K562 (cell line): Measurements from ENCODE around the gene DNER. TPM values are rescaled to one million over a fixed set of nuclear protein-coding genes. Genes with fewer than 3 reads are reported as not detected.

Experiments used
- BDP1 ChIP-seq: IDR thresholded peaks from 3 replicates; pipeline ENCODE4 v1.6.1; 2011; ENCODE audit not compliant: insufficient read length, insufficient read depth
- CBX3 ChIP-seq, 2 experiments: IDR thresholded peaks; 1 replicate in 1 of 2; 2 replicates in 1 of 2; pipeline ENCODE4 v1.6.1; 2012; ENCODE audit warnings: inconsistent platforms in 2 of 2, low read length in 2 of 2, borderline replicate concordance in 1 of 2, control low read depth in 1 of 2
- DPF2 ChIP-seq: fragments of 450-650 bp; IDR thresholded peaks from 2 replicates; pipeline ENCODE4 v1.6.1; 2016
- ETV5 ChIP-seq: sonication (generic); formaldehyde crosslinking; IDR thresholded peaks from 2 replicates; pipeline ENCODE4 v1.4.0; 2020; ENCODE audit warnings: low read depth, mild to moderate bottlenecking, missing genetic modification reagents
- FOXJ2 ChIP-seq: fragments of 200-800 bp; sonication (Bioruptor generic); IDR thresholded peaks from 2 replicates; pipeline ENCODE4 v1.6.1; 2016; ENCODE audit warnings: missing genetic modification characterization, missing compliant biosample characterization
- HDAC1 ChIP-seq, 2 experiments: fragments of 450-650 bp; IDR thresholded peaks; 2 replicates each; pipeline ENCODE4 v1.6.1; 2016 to 2017; ENCODE audit warnings: inconsistent platforms in 1 of 2, mild to moderate bottlenecking in 1 of 2, moderate library complexity in 1 of 2
- MYBL2 ChIP-seq, 2 experiments: fragments of 450-650 bp in 1 of 2; sonication (generic) in 1 of 2; formaldehyde crosslinking in 1 of 2; IDR thresholded peaks; 2 replicates each; pipeline versions ENCODE4 v1.6.1 to v1.8.1; 2017 to 2022; ENCODE audit warnings: borderline replicate concordance in 1 of 2, inconsistent platforms in 1 of 2, low read depth in 1 of 2, mild to moderate bottlenecking in 1 of 2, missing genetic modification reagents in 1 of 2, moderate library complexity in 1 of 2
- PRMT5 ChIP-seq: sonication (generic); formaldehyde crosslinking; IDR thresholded peaks from 2 replicates; pipeline ENCODE4 v1.5.0; 2020; ENCODE audit warnings: missing genetic modification reagents
- RCOR1 ChIP-seq, 2 experiments: IDR thresholded peaks; 2 replicates each; pipeline ENCODE4 v1.6.1; 2012; ENCODE audit warnings: low read depth in 2 of 2, low read length in 2 of 2, borderline replicate concordance in 1 of 2, improper control_type of control experiment in 1 of 2
- RHOXF2B ChIP-seq: fragments of 250-450 bp; sonication (Bioruptor Pico); conservative IDR thresholded peaks from 2 replicates; pipeline ENCODE4 v1.5.1; 2021
- SNRNP70 ChIP-seq: fragments of 200-400 bp; formaldehyde crosslinking; optimal IDR thresholded peaks from 2 replicates; pipeline ENCODE3; 2017; ENCODE audit warnings: low read depth, low read length
- TAL1 ChIP-seq: fragments of 450-650 bp; IDR thresholded peaks from 2 replicates; pipeline ENCODE4 v1.6.1; 2016; ENCODE audit warnings: mild to moderate bottlenecking
- ZNF134 ChIP-seq: fragments of 250-450 bp; sonication (Bioruptor Pico); conservative IDR thresholded peaks from 2 replicates; pipeline ENCODE4 v1.4.0; 2020
- ZNF224 ChIP-seq: sonication (generic); formaldehyde crosslinking; IDR thresholded peaks from 2 replicates; pipeline ENCODE4 v1.8.0; 2022; ENCODE audit warnings: mild to moderate bottlenecking, missing genetic modification reagents
- ZNF584 ChIP-seq: fragments of 200-800 bp; sonication (Bioruptor generic); IDR thresholded peaks from 2 replicates; pipeline ENCODE4 v1.6.1; 2016; ENCODE audit warnings: low read depth, mild to moderate bottlenecking, missing genetic modification characterization, missing compliant biosample characterization
- polyA plus RNA-seq, 8 experiments: library from polyadenylated mRNA; depleted of rRNA in 4 of 8; stranded (reverse) in 5 of 8; unstranded in 3 of 8; fragments of >200 nt; fragmentation: Nextera tagmentation in 2 of 8; fragmentation: Illumina TruSeq in 1 of 8; extraction: Ambion mirVana in 2 of 8; extraction: Trizol in 1 of 8; gene quantifications; 2 replicates each; pipeline versions ENCODE4 v1.2.1 to v1.2.3, GENCODE V29; 2011 to 2014; ENCODE audit warnings: inconsistent platforms in 1 of 8, missing spikeins in 1 of 8
- total RNA-seq, 7 experiments: library from RNA; depleted of rRNA in 6 of 7; stranded (reverse); fragments of >200 nt in 6 of 7; fragmentation: Illumina TruSeq in 2 of 7; extraction: Trizol in 2 of 7; gene quantifications; 2 replicates each; pipeline versions ENCODE4 v1.2.1 to v1.2.3, GENCODE V29; 2011 to 2021; ENCODE audit warnings: low replicate concordance in 1 of 7
- TF ChIP-seq, protein P1 (sequence below): fragments of 450-650 bp; IDR thresholded peaks from 2 replicates; pipeline ENCODE4 v1.6.1; 2017; ENCODE audit warnings: antibody characterized with exemption
- TF ChIP-seq, protein P2 (sequence below): fragments of 450-650 bp; IDR thresholded peaks from 2 replicates; pipeline ENCODE4 v1.6.1; 2018; ENCODE audit warnings: mild to moderate bottlenecking, low read depth; ENCODE audit not compliant: partially characterized antibody
- TF ChIP-seq, protein P3 (sequence below): fragments of 250-450 bp; sonication (Bioruptor Pico); IDR thresholded peaks from 2 replicates; pipeline ENCODE4 v1.9.0; 2021; ENCODE audit warnings: mild to moderate bottlenecking, inconsistent platforms
- TF ChIP-seq, protein P4 (sequence below): sonication (generic); formaldehyde crosslinking; IDR thresholded peaks from 2 replicates; pipeline ENCODE4 v1.5.0; 2020; ENCODE audit warnings: missing genetic modification reagents
- TF ChIP-seq, protein P5 (sequence below): fragments of 450-650 bp; formaldehyde crosslinking; IDR thresholded peaks from 2 replicates; pipeline ENCODE4 v1.4.0; 2022; ENCODE audit warnings: missing genetic modification characterization

Gene DNER
- total and polyA plus RNA-seq, 9 of the 15 experiments (the other 6 are each of a cell fraction or from before 2014, with no cell fraction given) = not detected

DNA sequence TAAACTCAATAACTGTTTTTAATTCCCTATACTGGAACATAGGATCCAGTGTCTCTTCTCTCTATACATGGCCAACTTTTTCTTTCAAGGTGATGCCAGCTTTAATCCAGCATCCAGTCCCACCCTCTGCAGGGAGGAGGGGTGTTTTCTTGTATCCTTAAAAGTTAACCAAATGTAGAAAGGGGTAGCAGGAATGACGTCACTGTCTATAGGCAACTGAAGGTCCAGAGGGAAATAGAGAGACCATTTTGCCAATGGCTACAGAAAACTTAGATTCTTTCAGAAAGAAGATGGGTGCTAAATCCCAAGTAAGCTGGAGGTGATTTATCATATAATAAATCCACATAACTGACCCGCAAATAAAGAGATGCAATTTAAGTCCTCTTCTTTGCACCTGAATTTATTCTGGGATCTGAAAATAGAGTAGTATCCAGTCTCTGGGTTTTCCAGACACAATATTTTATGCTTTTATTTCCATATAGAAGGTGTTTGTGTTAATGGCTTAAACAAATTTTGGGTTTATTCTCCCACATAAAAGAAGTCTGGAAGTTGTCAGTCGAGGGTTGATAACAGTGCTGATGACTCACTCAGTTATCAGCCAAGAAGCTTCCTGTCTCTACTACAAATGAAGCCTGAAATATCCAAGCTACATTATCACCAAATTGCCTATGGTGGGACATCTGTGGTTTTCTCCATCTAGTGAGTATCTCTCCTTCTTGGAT is 5.7 kb upstream of the DNER start (continued):
- TF ChIP-seq, protein P1, sequence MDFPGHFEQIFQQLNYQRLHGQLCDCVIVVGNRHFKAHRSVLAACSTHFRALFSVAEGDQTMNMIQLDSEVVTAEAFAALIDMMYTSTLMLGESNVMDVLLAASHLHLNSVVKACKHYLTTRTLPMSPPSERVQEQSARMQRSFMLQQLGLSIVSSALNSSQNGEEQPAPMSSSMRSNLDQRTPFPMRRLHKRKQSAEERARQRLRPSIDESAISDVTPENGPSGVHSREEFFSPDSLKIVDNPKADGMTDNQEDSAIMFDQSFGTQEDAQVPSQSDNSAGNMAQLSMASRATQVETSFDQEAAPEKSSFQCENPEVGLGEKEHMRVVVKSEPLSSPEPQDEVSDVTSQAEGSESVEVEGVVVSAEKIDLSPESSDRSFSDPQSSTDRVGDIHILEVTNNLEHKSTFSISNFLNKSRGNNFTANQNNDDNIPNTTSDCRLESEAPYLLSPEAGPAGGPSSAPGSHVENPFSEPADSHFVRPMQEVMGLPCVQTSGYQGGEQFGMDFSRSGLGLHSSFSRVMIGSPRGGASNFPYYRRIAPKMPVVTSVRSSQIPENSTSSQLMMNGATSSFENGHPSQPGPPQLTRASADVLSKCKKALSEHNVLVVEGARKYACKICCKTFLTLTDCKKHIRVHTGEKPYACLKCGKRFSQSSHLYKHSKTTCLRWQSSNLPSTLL = no peak
- TF ChIP-seq RHOXF2B = no peak
- peak in 1 of 2 experiments; percentile 35; a peak in 1 of 4 replicates for TF ChIP-seq RCOR1 (IDR thresholded peaks at IDR 0.05; ENCODE audit: borderline replicate concordance in 1 of 2, low read depth in 2 of 2, low read length in 2 of 2)
- TF ChIP-seq, protein P2, sequence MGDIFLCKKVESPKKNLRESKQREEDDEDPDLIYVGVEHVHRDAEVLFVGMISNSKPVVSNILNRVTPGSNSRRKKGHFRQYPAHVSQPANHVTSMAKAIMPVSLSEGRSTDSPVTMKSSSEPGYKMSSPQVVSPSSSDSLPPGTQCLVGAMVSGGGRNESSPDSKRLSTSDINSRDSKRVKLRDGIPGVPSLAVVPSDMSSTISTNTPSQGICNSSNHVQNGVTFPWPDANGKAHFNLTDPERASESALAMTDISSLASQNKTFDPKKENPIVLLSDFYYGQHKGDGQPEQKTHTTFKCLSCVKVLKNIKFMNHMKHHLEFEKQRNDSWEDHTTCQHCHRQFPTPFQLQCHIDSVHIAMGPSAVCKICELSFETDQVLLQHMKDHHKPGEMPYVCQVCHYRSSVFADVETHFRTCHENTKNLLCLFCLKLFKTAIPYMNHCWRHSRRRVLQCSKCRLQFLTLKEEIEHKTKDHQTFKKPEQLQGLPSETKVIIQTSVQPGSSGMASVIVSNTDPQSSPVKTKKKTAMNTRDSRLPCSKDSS = no peak
- TF ChIP-seq DPF2 = peak; percentile 64; the same call in 1 of the 2 replicates
- TF ChIP-seq ETV5 (CRISPR knock-in tag) = no peak
- TF ChIP-seq FOXJ2 (tag) = no peak
- TF ChIP-seq, protein P3, sequence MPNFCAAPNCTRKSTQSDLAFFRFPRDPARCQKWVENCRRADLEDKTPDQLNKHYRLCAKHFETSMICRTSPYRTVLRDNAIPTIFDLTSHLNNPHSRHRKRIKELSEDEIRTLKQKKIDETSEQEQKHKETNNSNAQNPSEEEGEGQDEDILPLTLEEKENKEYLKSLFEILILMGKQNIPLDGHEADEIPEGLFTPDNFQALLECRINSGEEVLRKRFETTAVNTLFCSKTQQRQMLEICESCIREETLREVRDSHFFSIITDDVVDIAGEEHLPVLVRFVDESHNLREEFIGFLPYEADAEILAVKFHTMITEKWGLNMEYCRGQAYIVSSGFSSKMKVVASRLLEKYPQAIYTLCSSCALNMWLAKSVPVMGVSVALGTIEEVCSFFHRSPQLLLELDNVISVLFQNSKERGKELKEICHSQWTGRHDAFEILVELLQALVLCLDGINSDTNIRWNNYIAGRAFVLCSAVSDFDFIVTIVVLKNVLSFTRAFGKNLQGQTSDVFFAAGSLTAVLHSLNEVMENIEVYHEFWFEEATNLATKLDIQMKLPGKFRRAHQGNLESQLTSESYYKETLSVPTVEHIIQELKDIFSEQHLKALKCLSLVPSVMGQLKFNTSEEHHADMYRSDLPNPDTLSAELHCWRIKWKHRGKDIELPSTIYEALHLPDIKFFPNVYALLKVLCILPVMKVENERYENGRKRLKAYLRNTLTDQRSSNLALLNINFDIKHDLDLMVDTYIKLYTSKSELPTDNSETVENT (CRISPR knock-in tag) = no peak
- TF ChIP-seq, protein P4, sequence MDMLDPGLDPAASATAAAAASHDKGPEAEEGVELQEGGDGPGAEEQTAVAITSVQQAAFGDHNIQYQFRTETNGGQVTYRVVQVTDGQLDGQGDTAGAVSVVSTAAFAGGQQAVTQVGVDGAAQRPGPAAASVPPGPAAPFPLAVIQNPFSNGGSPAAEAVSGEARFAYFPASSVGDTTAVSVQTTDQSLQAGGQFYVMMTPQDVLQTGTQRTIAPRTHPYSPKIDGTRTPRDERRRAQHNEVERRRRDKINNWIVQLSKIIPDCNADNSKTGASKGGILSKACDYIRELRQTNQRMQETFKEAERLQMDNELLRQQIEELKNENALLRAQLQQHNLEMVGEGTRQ (CRISPR knock-in tag) = no peak
- no peak for TF ChIP-seq CBX3 (IDR thresholded peaks at IDR 0.05; ENCODE audit: borderline replicate concordance in 1 of 2, low read length in 2 of 2)
- TF ChIP-seq, protein P5, sequence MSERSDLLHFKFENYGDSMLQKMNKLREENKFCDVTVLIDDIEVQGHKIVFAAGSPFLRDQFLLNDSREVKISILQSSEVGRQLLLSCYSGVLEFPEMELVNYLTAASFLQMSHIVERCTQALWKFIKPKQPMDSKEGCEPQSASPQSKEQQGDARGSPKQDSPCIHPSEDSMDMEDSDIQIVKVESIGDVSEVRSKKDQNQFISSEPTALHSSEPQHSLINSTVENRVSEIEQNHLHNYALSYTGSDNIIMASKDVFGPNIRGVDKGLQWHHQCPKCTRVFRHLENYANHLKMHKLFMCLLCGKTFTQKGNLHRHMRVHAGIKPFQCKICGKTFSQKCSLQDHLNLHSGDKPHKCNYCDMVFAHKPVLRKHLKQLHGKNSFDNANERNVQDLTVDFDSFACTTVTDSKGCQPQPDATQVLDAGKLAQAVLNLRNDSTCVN = no peak
- no peak for TF ChIP-seq SNRNP70
- no peak for TF ChIP-seq TAL1
- TF ChIP-seq ZNF224 = no peak
- TF ChIP-seq BDP1 = no peak
- TF ChIP-seq ZNF584 = no peak
- TF ChIP-seq ZNF134 (CRISPR knock-in tag) = no peak
- no peak for TF ChIP-seq PRMT5 (CRISPR knock-in tag)
- no peak for TF ChIP-seq MYBL2 (IDR thresholded peaks at IDR 0.05; ENCODE audit: low read depth)
- TF ChIP-seq MYBL2 (CRISPR knock-in tag; IDR thresholded peaks at IDR 0.05; ENCODE audit: borderline replicate concordance) = no peak
- no peak for TF ChIP-seq HDAC1 (IDR thresholded peaks at IDR 0.05)
